IPS-20b (cell line): ENCODE results near the gene S100P.
"Not testable (repeated sequence)": the region's sequence is repeated elsewhere in the genome, so short reads cannot be mapped to it uniquely, and the experiment has no call there.

ENCODE experiments used
- H3K27ac ChIP-seq: one replicate; pipeline ENCODE4 v1.5.1; 2013; ENCODE audit warnings: low read length
- H3K27me3 ChIP-seq: 2 replicates; pipeline ENCODE4 v1.6.1; 2013; ENCODE audit warnings: mild to moderate bottlenecking, low read length, inconsistent platforms; ENCODE audit not compliant: insufficient read depth
- H3K36me3 ChIP-seq: 2 replicates; pipeline ENCODE4 v1.6.1; 2013; ENCODE audit warnings: low read depth, mild to moderate bottlenecking, inconsistent platforms, low read length, moderate library complexity; ENCODE audit not compliant: insufficient read depth
- H3K4me1 ChIP-seq: 2 replicates; pipeline ENCODE4 v1.6.1; 2013; ENCODE audit warnings: mild to moderate bottlenecking, control low read depth, inconsistent platforms, low read length, moderate library complexity; ENCODE audit not compliant: insufficient read depth
- H3K4me3 ChIP-seq: 2 replicates; pipeline ENCODE4 v1.5.1; 2013; ENCODE audit warnings: mild to moderate bottlenecking, low read length, inconsistent platforms
- H3K9ac ChIP-seq: 2 replicates; pipeline ENCODE4 v1.6.1; 2013; ENCODE audit warnings: low read depth, mild to moderate bottlenecking, inconsistent platforms, low read length, moderate library complexity
- H3K9me3 ChIP-seq: 2 replicates; pipeline ENCODE4 v1.6.1; 2013; ENCODE audit warnings: mild to moderate bottlenecking, low read depth, low read length, inconsistent platforms; ENCODE audit not compliant: insufficient read depth

The S100P gene

DNA sequence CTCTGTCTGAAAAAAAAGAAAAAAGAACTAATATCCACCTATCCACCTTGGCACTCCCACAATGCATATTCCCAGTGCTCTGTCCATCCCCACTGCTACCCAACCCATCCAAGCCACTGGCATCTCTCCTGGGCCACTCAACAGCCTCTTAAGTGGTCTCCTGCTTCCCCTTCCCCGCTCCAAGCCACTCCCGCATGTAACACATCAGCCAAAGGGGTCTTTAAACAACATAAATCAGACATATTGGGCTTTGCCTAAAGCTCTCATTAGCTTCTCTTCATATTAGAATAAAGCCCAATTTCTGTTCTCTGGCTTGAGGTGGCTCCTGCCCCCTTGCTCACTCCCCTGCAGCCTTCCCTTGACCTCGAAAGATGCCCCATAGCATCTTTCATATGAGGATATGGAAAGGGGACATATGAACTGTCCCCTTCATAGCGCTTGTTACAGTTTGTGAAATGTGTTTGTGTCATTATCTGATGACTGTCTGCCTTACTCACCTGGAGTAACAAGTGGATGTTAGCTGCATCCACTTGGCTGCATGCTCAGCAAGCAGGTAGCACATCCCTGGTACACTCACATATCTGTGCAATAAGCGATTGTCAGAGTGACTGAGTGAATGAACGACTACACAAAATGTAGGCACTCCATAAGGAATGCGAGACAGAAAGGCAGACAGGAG lies 25.4 kb downstream of the S100P start:
- no peaks in the 10 kb centered on the region for H3K9me3 ChIP-seq
- H3K9ac ChIP-seq = no peak overlapping the region
- no peaks in the 10 kb centered on the region for H3K36me3 ChIP-seq
- H3K27ac ChIP-seq = no peak overlapping the region
- peaks cover 9% of the 10 kb centered on the region for H3K27me3 ChIP-seq
- H3K4me1 ChIP-seq = no peaks in the 10 kb centered on the region; the same call in 1 of the 2 replicates
- no peak overlapping the region for H3K4me3 ChIP-seq

DNA sequence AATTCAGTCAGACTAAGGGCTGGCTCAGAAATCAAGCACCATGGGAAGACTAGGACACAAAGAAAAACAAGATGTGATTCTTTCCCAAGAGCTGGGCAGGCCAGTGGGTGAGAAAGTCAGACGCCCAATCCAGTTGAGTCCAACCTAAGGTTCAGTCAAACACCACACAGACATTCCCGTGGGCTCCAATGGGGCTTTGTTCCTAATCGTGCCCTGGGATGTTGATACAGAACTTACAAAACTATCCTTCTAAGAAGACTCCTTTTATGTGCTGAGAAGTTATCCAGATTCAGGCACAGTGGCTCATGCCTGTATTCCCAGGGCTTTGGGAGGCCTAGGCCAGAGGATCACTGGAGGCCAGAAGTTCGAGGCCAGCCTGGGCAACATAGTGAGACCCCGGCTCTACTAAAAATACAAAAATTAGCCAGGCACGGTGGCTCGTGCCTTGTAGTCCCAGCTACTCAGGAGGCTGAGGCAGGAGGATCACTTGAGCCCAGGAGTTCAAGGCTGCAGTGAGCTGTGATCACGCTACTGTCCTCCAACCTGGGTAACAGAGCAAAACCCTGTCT lies 26.0 kb downstream of the S100P start:
- Histone ChIP-seq H3K27me3 (0 out of 2 replicates have a peak, but pooled peaks cover 3% of the 10 kb centered on the region), H3K27ac (no peak overlapping the region), H3K9me3 (no peaks in the 10 kb centered on the region), H3K4me3 (no peak overlapping the region), H3K36me3 (no peaks in the 10 kb centered on the region), H3K4me1 (no peaks in the 10 kb centered on the region; the same call in 1 of the 2 replicates), H3K9ac (no peak overlapping the region)

DNA sequence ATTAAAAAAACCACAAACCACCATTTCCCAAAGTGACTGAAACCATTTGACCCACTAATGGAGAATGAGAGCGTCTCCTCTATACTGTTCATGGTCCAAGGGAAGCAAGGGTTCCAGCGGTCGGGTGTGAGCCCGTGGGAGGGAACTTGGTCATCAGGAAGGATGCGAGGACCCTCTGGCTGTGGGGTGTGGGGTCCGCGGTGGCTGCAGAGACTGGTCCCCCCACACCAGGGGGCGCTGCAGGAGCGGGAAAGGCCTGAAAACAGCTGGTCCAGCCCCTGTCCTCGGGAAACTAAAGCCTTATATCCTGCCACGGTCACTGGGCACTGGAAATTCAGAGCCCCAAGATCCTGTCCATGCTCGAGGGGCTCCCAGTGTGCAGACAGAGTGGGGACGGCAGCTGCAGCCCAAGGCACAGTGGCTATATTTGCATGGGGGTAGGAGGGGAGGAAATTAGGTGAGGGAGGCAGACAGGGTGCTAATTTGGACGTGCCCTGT lies 26.6 kb downstream of the S100P start:
- H3K9me3 ChIP-seq = no peaks in the 10 kb centered on the region
- no peak overlapping the region for H3K9ac ChIP-seq
- H3K27ac ChIP-seq = no peak overlapping the region

DNA sequence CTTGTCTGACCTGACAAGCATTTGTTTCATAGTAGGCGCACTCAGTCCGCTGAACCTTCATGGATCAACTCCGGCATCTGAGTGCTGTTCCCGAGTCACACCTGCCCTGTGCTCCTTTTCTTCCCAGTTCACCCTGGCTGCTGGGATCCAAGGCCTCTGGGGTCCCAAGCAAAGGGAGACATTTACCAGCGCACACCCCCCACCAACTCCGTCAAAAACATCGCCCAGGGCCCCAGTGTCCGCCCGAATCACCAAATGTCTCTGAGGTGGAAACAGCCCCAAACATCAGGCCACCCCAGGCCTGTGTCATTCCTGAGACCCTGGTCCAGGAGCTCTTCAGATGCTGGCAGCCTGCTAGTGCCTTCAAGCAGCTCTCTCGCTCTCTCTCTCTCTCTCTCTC lies 27.4 kb downstream of the S100P start:
- H3K4me3 ChIP-seq = no peak overlapping the region
- H3K9ac ChIP-seq = no peak overlapping the region
- no peaks in the 10 kb centered on the region for H3K9me3 ChIP-seq
- no peaks in the 10 kb centered on the region for H3K27me3 ChIP-seq
- no peaks in the 10 kb centered on the region; the same call in 1 of the 2 replicates for H3K4me1 ChIP-seq
- H3K36me3 ChIP-seq = no peaks in the 10 kb centered on the region
- no peak overlapping the region for H3K27ac ChIP-seq

More for the DNA sequence above, 26.6 kb downstream of the S100P start:
- Histone ChIP-seq H3K4me1 (no peaks in the 10 kb centered on the region; the same call in 1 of the 2 replicates), H3K36me3 (no peaks in the 10 kb centered on the region), H3K4me3 (no peak overlapping the region), H3K27me3 (no peaks in the 10 kb centered on the region)

DNA sequence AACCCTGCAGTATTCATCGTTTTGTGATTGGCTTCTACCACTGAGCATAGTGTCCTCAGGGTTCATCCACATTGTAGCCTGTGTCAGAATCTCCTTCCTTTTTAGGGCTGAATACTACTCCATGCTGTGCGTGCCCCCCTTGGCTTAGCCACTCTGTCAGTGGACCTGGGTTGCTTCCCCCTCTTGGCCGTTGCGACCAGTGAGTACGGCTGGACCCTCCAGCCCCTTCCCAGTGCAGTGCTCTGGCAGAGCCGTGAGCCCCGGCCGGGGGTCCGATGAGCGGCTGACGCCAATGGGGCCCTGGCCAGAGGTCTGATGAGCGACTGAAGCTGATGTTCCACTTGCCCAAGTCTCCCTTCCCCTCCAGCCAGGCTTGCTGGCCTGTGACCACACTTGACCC lies 29.2 kb downstream of the S100P start:
- Histone ChIP-seq H3K4me3 (no peak overlapping the region), H3K36me3 (no peaks in the 10 kb centered on the region), H3K27ac (no peak overlapping the region), H3K9me3 (no peaks in the 10 kb centered on the region), H3K9ac (no peak overlapping the region), H3K27me3 (no peaks in the 10 kb centered on the region), H3K4me1 (peaks cover 1% of the 10 kb centered on the region; the same call in 1 of the 2 replicates)

DNA sequence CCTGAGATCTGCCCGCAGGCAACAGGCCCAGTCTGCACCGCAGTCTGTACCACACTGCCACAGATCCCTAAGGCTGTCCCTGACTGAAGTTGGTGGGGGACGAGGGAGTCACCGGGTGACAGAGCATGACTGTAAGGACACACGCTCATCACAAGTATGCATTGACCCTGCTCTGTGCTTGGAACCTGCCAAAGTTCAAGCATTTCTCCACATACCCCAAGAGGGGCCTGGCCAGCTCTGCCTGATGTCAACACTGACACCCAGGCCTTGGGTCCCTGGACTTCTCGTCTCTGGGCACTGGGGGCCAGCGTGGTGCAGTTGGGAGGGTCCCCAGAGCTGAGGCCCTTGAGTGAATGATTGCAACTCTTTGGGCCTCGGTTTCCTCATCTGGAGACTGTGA lies 30.2 kb downstream of the S100P start:
- Histone ChIP-seq H3K27me3 (no peaks in the 10 kb centered on the region), H3K27ac (no peak overlapping the region), H3K4me3 (no peak overlapping the region), H3K9ac (no peak overlapping the region), H3K36me3 (no peaks in the 10 kb centered on the region), H3K9me3 (no peaks in the 10 kb centered on the region), H3K4me1 (peaks cover 4% of the 10 kb centered on the region; the same call in 1 of the 2 replicates)

DNA sequence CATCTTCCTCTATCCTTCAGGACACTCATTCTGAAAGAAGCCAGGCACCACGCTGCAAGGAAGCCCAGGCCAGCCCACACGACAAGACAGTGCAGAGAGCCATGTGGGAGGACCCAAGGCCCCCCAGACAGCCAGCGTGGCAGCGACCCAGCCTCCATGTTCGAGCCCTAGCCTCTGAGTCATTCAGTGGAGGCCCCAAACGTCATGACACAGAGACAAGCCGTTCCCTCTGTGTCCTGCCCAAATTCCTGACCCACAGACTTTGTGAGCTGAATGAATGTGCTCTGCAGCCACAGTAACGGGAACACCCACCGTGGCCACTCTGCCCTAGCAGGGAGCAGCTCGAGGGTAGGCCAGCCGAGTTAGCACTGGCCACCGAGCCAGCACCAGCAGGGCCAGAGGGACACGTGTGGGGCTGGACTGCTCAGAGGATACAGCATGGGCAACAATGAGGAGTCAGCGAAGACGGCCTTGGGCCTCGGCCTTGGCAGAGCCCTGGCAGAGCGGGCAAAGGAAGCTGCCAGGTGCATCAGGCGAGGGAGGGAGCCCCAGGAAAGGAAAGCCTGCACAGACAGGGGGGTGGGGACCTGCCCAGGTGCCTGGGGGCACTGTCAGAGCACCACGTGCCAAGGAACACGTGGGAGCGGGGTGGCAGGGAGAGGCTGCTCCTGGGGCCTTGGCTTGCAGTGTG lies 30.9 kb downstream of the S100P start:
- H3K27ac ChIP-seq = no peak overlapping the region
- H3K4me1 ChIP-seq = peaks cover 4% of the 10 kb centered on the region; the same call in 1 of the 2 replicates
- no peak overlapping the region for H3K4me3 ChIP-seq
- H3K36me3 ChIP-seq = no peaks in the 10 kb centered on the region
- no peaks in the 10 kb centered on the region for H3K27me3 ChIP-seq
- no peaks in the 10 kb centered on the region for H3K9me3 ChIP-seq
- no peak overlapping the region for H3K9ac ChIP-seq

DNA sequence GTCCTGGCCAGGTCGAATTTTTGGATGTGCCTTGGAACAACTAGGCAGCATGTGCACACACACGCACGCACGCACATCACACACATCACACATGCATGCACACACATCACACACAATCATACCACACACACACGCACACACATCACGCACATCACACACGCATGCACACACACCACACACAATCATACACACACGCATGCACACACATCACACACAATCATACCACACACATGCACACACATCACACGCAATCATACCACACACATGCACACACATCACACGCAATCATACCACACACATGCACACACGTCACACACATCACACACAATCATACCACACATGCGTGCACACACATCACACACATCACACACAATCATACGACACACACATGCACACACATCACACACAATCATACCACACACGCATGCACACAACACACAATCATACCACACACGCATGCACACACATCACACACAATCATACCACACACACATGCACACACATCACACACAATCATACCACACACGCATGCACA lies 31.8 kb downstream of the S100P start:
- H3K9me3 ChIP-seq, H3K9ac ChIP-seq: not testable (repeated sequence)

DNA sequence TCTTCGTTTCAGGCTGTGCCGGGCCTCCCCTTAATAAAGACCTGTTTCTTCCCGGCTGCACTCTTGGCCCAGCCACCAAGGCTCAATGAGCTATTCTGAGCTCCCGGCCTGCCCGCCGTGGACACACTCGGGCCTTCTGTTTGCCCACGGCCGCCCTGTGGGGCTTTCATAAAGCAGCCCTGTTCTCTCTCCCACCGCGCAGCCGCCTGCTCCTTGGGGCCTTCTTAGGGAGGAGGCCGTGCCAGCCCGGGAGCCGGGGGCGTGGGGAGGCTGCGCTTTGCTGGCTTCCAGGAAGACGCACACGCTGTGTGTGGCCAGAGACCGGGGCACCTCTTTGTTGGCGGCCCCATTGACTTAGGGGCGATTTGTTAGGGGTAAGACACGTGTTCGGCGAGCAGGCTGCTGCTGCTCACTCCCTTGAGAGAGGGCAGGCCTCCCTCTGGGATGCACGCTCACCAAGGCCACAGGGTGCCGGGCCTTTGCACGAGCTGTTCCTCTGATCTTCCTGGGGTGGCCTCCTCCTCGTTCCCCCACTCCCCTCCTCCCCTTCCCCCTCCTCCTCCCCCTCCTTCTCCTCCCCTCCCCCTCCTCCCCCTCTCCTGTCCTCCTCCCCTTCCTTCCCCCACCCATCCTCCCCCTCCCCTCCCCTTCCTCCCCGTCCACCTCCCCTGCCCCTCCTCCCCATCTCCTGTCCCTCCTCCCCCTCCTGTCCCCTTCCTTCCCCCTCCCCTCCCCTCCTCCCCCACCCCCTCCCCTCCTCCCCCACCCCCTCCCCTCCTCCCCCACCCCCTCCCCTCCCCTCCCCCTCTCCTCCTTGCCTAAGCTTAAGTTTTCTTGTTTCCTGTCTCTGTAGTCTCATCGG lies 33.6 kb downstream of the S100P start:
- Histone ChIP-seq H3K9me3 (no peaks in the 10 kb centered on the region), H3K4me1 (peaks cover 6% of the 10 kb centered on the region; the same call in 1 of the 2 replicates), H3K27me3 (no peaks in the 10 kb centered on the region), H3K36me3 (no peaks in the 10 kb centered on the region), H3K9ac (no peak overlapping the region), H3K27ac (no peak overlapping the region), H3K4me3 (no peak overlapping the region)

More for the DNA sequence above, 31.8 kb downstream of the S100P start:
- not testable (repeated sequence) for H3K36me3 ChIP-seq, H3K27me3 ChIP-seq, H3K4me1 ChIP-seq, H3K4me3 ChIP-seq, H3K27ac ChIP-seq

DNA sequence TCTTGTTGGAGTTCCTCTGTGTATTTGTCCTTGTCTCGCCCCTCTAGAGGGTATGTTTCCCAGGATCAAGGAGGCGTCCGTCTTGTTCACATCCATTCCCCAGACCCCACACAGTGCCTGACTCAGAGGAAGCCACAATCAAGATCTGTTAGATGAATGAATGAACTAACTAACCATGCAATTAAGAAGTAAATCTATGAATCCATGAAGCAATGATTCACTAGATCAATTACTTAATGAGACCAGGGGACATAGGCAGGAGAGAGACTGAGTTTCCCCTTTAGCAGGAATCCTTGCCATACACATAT lies 34.2 kb downstream of the S100P start:
- Histone ChIP-seq H3K27me3 (no peaks in the 10 kb centered on the region), H3K9ac (no peak overlapping the region), H3K27ac (no peak overlapping the region), H3K4me1 (peaks cover 6% of the 10 kb centered on the region; the same call in 1 of the 2 replicates), H3K36me3 (no peaks in the 10 kb centered on the region), H3K4me3 (no peak overlapping the region), H3K9me3 (no peaks in the 10 kb centered on the region)

DNA sequence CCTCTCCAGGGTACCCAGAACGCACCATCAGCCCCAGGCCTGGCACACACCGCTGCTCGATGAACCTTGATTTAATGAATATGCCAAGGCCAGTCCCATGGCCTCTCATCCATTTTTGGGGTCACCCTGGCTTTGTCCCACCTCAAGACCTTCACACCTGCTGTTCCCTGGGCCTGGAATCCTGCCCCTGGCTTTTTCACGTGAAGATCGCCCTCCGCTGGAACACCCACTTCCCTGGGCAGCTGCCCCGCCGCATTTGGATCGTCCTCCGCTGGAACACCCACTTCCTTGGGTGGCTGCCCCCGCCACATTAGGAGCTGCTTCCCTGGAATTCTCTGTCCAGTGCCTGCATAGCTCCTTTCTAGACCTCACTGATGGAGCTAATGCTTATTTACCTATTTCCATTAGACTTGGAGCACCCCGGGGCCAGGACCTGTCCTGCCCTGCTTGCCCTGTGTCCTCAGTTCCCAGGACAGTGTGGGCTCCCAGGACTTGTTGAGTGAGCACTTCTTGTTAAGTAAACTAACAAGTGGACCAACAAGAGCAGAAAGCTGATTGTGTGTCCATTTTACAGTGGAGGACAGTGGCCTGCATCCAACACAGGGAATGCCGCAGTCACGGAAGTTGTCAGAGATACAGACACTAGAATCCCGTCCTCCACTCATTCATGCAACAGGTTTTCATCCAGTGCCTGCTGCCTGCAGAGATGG lies 34.8 kb downstream of the S100P start:
- Histone ChIP-seq H3K9ac (no peak overlapping the region), H3K4me3 (no peak overlapping the region), H3K4me1 (peaks cover 6% of the 10 kb centered on the region; the same call in 1 of the 2 replicates), H3K36me3 (no peaks in the 10 kb centered on the region), H3K27me3 (no peaks in the 10 kb centered on the region), H3K9me3 (no peaks in the 10 kb centered on the region), H3K27ac (no peak overlapping the region)
